Measurements from ENCODE around the gene TRIM33. TPM values are rescaled to one million over a fixed set of nuclear protein-coding genes. Genes with fewer than 3 reads are reported as not detected.

Gene TRIM33
- total and polyA plus RNA-seq, 10 of the 15 experiments (the other 5 are each of a cell fraction or from before 2014, with no cell fraction given): 9.0 to 40.3 (median 22.0) TPM

DNA sequence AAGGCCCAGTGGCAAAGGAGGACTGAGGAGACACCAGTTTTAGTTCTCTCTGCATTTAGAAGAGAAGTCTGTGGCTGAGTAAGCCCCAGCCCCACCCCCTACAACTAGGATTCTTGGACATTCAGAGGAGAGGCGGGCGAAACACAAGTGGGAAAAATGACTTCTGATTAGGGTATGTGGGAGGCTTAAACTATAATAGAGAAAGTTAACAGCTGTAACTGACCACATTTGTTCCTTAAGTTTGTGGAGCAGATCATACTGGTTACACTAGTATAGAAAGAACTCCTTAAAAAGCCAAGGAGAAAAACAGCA lies 11.2 kb upstream of the TRIM33 start (continued):
- no peak for TF ChIP-seq RELA (IDR thresholded peaks at IDR 0.05; ENCODE audit: borderline replicate concordance, partially characterized antibody)
- no peak for TF ChIP-seq POLR2A (IDR thresholded peaks at IDR 0.05; ENCODE audit: low read depth, low read length)
- TF ChIP-seq, protein P1, sequence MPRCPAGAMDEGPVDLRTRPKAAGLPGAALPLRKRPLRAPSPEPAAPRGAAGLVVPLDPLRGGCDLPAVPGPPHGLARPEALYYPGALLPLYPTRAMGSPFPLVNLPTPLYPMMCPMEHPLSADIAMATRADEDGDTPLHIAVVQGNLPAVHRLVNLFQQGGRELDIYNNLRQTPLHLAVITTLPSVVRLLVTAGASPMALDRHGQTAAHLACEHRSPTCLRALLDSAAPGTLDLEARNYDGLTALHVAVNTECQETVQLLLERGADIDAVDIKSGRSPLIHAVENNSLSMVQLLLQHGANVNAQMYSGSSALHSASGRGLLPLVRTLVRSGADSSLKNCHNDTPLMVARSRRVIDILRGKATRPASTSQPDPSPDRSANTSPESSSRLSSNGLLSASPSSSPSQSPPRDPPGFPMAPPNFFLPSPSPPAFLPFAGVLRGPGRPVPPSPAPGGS (IDR thresholded peaks at IDR 0.05; ENCODE audit: borderline replicate concordance, insufficient read depth, low read depth, low read length, poor library complexity, severe bottlenecking): no peak

- Histone ChIP-seq H3K4me1 (ENCODE audit: control insufficient read depth, insufficient read depth, low read length) (no peaks in the 10 kb centered on the region), H3K4me2 (ENCODE audit: control insufficient read depth, insufficient read depth) (no peak overlapping the region), H3K36me3 (ENCODE audit: control insufficient read depth in 2 of 2, insufficient read depth in 2 of 2, low read length in 1 of 2) (no peaks in the 10 kb centered on the region), H3K27me3 (replicated peaks in 1 of 2; ENCODE audit: control insufficient read depth in 2 of 2, insufficient read depth in 2 of 2, low read length in 1 of 2) (no peaks in the 10 kb centered on the region), H3K9me3 (replicated peaks; ENCODE audit: control insufficient read depth, insufficient read depth, low read length) (no peaks in the 10 kb centered on the region), H3K9ac (ENCODE audit: control insufficient read depth, insufficient read depth, low read length) (no peak overlapping the region), H4K20me1 (ENCODE audit: control insufficient read depth, insufficient read depth) (no peaks in the 10 kb centered on the region), H3K79me2 (ENCODE audit: control insufficient read depth, insufficient read depth, low read length) (no peaks in the 10 kb centered on the region), H3K27ac (ENCODE audit: control insufficient read depth, insufficient read depth) (no peak overlapping the region), H3K4me3 (no peak overlapping the region), H2AFZ (ENCODE audit: control insufficient read depth, low read depth, low read length) (no peak overlapping the region)
- ChIA-PET RAD21 (ENCODE audit: unreplicated experiment) (no interaction called here), POLR2A (interaction anchor here (0.6 to 1.0 kb wide), 2 partner anchors 9 to 47 kb away, joined by 3 to 10 read pairs; no protein-coding TSS in a partner anchor), CTCF (no interaction called here), SMC1A (ENCODE audit: uncharacterized antibody, unreplicated experiment) (interaction anchor here (0.7 to 1.3 kb wide), 2 partner anchors 10 to 19 kb away, joined by 3 read pairs; no protein-coding TSS in a partner anchor)
- in situ Hi-C loops (cut with MboI) (no loop called here), intact Hi-C loops (cut with micrococcal nuclease; ENCODE audit: unreplicated experiment) (no loop called here)
- no peak for ATAC-seq
- no TSS peak for BruUV-seq (replicated peaks)
- FAIRE-seq: no peak
- 49% methylated on average over 8 of the region's 8 CpGs for WGBS (ENCODE audit: insufficient coverage, insufficient replicate concordance, low lambda C conversion rate, missing lambda C conversion rate)
- no peak for DNase-seq (ENCODE audit: low read depth, low spot score)
- no peak for TF ChIP-seq TAF1 (IDR thresholded peaks at IDR 0.05; ENCODE audit: borderline replicate concordance, low read depth, low read length)
- TF ChIP-seq CEBPB (IDR thresholded peaks at IDR 0.05; ENCODE audit: borderline replicate concordance in 1 of 2, low read depth in 2 of 2, low read length in 2 of 2): no peak
- no peak for TF ChIP-seq MEF2B (IDR thresholded peaks at IDR 0.05; ENCODE audit: partially characterized antibody, poor library complexity, severe bottlenecking)
- no peak for TF ChIP-seq PKNOX1 (IDR thresholded peaks at IDR 0.05)
- no peak for TF ChIP-seq KDM1A (IDR thresholded peaks at IDR 0.05; ENCODE audit: borderline replicate concordance)
- TF ChIP-seq POLR2AphosphoS2 (IDR thresholded peaks at IDR 0.05; ENCODE audit: low read depth, low read length): no peak
- TF ChIP-seq IKZF2 (IDR thresholded peaks at IDR 0.05): no peak
- TF ChIP-seq, protein P2, sequence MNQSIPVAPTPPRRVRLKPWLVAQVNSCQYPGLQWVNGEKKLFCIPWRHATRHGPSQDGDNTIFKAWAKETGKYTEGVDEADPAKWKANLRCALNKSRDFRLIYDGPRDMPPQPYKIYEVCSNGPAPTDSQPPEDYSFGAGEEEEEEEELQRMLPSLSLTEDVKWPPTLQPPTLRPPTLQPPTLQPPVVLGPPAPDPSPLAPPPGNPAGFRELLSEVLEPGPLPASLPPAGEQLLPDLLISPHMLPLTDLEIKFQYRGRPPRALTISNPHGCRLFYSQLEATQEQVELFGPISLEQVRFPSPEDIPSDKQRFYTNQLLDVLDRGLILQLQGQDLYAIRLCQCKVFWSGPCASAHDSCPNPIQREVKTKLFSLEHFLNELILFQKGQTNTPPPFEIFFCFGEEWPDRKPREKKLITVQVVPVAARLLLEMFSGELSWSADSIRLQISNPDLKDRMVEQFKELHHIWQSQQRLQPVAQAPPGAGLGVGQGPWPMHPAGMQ (IDR thresholded peaks at IDR 0.05; ENCODE audit: borderline replicate concordance): no peak
- TF ChIP-seq ZNF687 (IDR thresholded peaks at IDR 0.05): no peak
- no peak for TF ChIP-seq RCOR1 (conservative IDR thresholded peaks at IDR 0.05; ENCODE audit: low read depth, low read length)
These were observed 10.6 kb upstream of the TRIM33 start for GRCh38 chr1:114521396-114522263.
